ENCODE measurements around the gene CALCOCO1. TPM values are rescaled to one million over a fixed set of nuclear protein-coding genes. Genes with fewer than 3 reads are reported as not detected.
A peak's percentile ranks its signal among the peaks of the same experiment; 100 is the strongest.
"Not testable (repeated sequence)": the region's sequence is repeated elsewhere in the genome, so short reads cannot be mapped to it uniquely, and the experiment has no call there.

Gene CALCOCO1, protein sequence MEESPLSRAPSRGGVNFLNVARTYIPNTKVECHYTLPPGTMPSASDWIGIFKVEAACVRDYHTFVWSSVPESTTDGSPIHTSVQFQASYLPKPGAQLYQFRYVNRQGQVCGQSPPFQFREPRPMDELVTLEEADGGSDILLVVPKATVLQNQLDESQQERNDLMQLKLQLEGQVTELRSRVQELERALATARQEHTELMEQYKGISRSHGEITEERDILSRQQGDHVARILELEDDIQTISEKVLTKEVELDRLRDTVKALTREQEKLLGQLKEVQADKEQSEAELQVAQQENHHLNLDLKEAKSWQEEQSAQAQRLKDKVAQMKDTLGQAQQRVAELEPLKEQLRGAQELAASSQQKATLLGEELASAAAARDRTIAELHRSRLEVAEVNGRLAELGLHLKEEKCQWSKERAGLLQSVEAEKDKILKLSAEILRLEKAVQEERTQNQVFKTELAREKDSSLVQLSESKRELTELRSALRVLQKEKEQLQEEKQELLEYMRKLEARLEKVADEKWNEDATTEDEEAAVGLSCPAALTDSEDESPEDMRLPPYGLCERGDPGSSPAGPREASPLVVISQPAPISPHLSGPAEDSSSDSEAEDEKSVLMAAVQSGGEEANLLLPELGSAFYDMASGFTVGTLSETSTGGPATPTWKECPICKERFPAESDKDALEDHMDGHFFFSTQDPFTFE
- 10 to 100 TPM; 54.6 to 56.8 TPM for total RNA-seq

DNA sequence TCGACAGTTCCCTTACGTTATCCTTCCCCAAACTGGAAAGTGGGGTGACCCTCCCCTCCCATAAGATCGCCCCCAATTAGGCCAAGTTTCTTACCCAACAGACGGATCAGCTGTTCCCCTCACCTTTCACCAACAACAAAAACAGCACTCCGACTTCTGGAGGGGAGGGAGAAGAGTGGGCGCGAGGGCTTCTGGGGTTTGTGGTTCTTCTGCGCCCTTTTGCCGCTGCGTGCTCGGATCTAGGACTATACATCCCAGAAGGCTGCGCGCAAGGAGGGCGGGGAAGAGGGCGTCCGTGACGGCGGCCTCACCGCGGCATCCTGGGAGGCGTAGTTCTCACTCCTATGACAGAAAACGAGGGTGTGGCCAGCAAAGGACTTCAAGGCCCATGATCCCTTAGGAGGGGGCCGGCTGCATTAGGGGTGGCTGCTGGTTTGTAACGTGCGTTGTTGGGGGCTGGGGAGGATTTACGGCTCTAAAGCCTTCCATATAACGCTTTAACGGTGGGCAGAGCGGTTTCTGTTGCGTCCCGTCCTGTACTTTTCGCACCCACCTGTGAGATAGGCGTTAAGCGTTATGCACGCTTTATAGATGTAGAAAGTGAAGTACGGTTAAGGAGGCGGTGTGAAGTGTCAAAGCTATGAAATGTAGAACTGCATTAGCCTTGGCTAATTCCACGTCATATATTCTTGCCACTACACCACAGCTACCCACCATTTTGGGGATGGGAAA is at the start of gene CALCOCO1:
Gene CALCOCO1 (minus strand): TSS at position 143 of the 732 bp plus-strand sequence. CDS start 2,210 bp downstream, outside the sequence.
- H3K4me1 Mint-ChIP-seq: peaks cover 31% of the 10 kb centered on the region
- no peaks in the 10 kb centered on the region for H3K9me3 Mint-ChIP-seq
- H3K27me3 Mint-ChIP-seq: no peaks in the 10 kb centered on the region
- peak within 1 kb of the TSS; percentile 91 for H3K4me3 Mint-ChIP-seq
- ChIA-PET CTCF (interaction anchor here (0.9 to 12.7 kb wide), 7 partner anchors 10 to 52 kb away, joined by 3 to 155 read pairs (median 7); partner anchors contain the start of gene ATP5MC2), POLR2A (no interaction called here)
- peak within 1 kb of the TSS; percentile 95 for H3K27ac Mint-ChIP-seq
- peak; percentile 98 for DNase-seq
- peaks cover 6% of the 10 kb centered on the region for H3K36me3 Mint-ChIP-seq (ENCODE audit: low read depth)

DNA sequence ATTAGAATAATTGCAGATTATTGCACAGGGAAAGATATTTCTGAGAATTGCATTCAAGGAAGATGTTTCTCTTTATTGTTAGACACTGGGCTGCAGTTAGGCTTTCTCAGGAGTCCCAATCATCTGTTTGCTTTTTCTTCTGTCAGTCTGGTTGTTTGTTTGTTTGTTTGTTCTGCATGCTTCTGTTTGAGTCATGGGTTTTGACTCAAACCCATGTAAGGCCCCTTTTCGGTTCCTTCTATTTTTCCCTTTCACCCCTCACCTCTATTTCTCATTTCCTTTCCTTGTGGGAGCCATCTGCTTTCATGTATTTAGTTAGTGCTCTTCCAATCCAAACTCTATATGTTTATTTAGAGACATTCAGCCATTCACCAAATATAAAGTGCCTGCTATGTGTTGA is 49.6 kb upstream of the CALCOCO1 start:
- DNase-seq: no peak
- Mint-ChIP-seq H3K4me1 (no peaks in the 10 kb centered on the region), H3K4me3 (no peak overlapping the region), H3K36me3 (ENCODE audit: low read depth) (no peaks in the 10 kb centered on the region), H3K27me3 (peaks cover 48% of the 10 kb centered on the region), H3K9me3 (no peaks in the 10 kb centered on the region), H3K27ac (no peak overlapping the region)
- CTCF ChIA-PET: interaction anchor here (1.4 kb wide), 1 partner anchor 31 kb away, joined by 4 read pairs; no protein-coding TSS in a partner anchor
- POLR2A ChIA-PET: no interaction called here

DNA sequence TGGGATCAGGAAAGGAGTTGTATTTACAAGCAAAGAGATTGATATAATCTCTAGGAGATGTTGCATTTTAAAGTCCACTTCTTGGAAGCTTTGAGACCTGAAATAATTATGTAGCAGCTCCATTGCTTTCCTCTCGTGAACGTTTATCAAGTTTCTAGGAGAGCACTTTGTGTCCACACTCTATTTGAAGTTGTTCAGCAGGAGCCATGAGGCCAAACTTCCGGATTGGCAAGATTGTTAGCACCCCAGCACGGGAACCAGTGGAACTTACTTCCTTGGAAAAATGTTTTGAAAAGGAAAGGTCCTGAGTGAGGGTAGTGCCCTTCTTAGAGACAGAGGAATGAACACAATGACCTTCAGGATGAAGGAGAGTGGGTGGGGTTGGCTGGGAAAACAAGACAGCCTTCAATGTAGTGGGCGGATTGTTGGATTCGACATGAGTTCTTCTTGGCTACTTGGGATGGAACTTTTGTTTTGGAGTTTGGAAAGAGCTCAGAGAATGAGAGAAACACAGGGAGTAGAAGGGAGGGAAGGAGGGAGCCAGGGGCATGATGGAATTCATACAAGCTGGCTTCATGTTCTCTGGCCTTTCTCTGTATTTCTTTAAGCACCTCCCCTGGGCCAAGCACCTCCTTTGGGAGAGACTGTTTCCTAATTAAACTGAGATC is 48.4 kb upstream of the CALCOCO1 start:
- no peak overlapping the region for H3K4me3 Mint-ChIP-seq
- DNase-seq: no peak
- ChIA-PET CTCF (interaction anchor here (1.4 kb wide), 1 partner anchor 29 kb away, joined by 4 read pairs; no protein-coding TSS in a partner anchor), POLR2A (no interaction called here)
- no peaks in the 10 kb centered on the region for H3K9me3 Mint-ChIP-seq
- no peaks in the 10 kb centered on the region for H3K36me3 Mint-ChIP-seq (ENCODE audit: low read depth)
- H3K27ac Mint-ChIP-seq: no peak overlapping the region
- H3K27me3 Mint-ChIP-seq: peaks cover 44% of the 10 kb centered on the region
- no peaks in the 10 kb centered on the region for H3K4me1 Mint-ChIP-seq

DNA sequence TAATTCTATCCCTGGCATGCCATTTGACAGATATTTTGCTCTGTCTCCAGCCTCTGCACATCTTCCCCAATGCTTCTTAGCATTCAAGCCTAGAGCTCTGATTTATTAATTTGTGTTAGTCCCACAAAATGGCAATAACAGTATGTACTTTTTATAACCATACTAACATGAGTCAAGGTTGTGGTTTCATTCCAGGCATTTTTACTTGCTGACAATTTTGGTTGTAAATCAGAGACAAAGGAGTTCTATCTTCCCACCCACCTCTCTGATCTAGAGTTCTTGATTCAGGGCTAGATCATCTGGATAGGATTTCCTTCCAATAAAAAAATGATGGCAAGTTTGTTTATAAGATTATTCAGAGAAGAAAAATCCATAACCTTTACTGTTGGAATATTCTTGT is 43.0 kb upstream of the CALCOCO1 start:
- Mint-ChIP-seq H3K4me1 (no peaks in the 10 kb centered on the region), H3K4me3 (no peak overlapping the region), H3K9me3 (no peaks in the 10 kb centered on the region), H3K27ac (no peak overlapping the region), H3K36me3 (ENCODE audit: low read depth) (no peaks in the 10 kb centered on the region), H3K27me3 (peaks cover 55% of the 10 kb centered on the region)
- no peak for DNase-seq
- ChIA-PET CTCF (no interaction called here), POLR2A (no interaction called here)

DNA sequence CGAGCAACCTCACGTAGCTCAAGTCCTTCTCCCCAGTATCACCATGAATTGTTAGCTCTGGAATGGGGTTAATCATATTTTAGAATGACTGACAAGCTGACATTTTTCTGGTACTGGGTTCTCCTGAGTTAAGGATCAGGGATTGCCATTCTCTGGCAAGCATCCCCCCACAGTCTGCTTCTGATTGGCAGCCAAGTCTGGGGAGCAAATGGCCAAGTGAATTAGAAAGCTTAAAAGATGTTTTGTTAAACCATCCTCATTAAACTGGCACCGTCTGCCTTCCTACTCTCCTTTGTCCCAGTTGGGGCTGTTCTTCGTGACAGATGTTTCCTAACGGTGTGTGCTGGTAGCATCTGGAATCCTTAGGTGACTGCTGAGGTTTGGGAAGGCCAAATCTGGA is 41.7 kb upstream of the CALCOCO1 start:
- ChIA-PET CTCF (interaction anchor here (1.3 kb wide), 1 partner anchor 25 kb away, joined by 5 read pairs; no protein-coding TSS in a partner anchor), POLR2A (no interaction called here)
- Mint-ChIP-seq H3K9me3 (no peaks in the 10 kb centered on the region), H3K4me1 (no peaks in the 10 kb centered on the region), H3K27ac (no peak overlapping the region), H3K27me3 (peaks cover 61% of the 10 kb centered on the region), H3K36me3 (ENCODE audit: low read depth) (no peaks in the 10 kb centered on the region), H3K4me3 (no peak overlapping the region)
- no peak for DNase-seq

DNA sequence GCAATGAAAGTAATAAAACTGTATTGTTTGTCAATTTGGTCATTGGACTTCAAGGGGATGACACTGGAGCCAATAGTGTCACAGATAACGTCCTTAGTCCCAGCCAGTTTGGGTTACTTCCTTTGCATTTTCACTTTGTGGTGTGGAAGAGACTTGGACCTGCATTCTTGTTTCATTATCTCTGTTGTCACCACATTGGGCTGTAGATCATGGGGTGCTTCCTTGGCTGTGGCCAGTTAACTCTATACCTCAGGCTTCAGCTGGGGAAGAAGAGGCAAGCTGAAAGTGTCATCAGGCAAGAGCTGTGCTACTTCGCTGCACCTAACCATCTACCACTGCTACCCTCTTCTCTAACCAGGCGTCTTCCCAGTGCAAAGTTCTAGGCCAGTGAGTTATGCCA is 39.6 kb upstream of the CALCOCO1 start:
- peaks cover 65% of the 10 kb centered on the region for H3K27me3 Mint-ChIP-seq
- CTCF ChIA-PET: interaction anchor here (1.0 kb wide), 1 partner anchor 10 kb away, joined by 3 read pairs; no protein-coding TSS in a partner anchor
- POLR2A ChIA-PET: no interaction called here
- no peaks in the 10 kb centered on the region for H3K4me1 Mint-ChIP-seq
- H3K27ac Mint-ChIP-seq: no peak overlapping the region
- no peaks in the 10 kb centered on the region for H3K9me3 Mint-ChIP-seq
- DNase-seq: no peak
- no peak overlapping the region for H3K4me3 Mint-ChIP-seq
- no peaks in the 10 kb centered on the region for H3K36me3 Mint-ChIP-seq (ENCODE audit: low read depth)

DNA sequence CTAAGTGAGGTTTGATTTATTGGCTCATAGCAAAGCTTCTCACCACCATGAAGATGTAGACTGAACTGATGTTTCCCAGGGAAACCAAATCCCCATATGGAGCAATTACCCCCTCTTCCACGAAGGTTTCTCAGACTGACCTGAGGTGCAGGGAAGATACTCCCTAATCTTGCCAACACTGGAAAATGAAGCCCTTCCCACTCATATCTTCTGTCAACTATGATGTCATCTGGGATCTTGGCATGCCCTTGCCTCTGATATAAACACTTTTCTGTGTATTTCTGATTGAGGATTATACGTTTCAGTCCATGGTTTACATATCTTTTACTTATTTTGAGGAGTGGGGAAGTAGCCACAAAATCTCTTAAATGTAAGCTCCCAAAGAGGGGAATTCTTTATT is 38.6 kb upstream of the CALCOCO1 start:
- no peak for DNase-seq
- no peaks in the 10 kb centered on the region for H3K9me3 Mint-ChIP-seq
- no peak overlapping the region for H3K4me3 Mint-ChIP-seq
- CTCF ChIA-PET: interaction anchor here (0.6 to 1.7 kb wide), 2 partner anchors 9 to 19 kb away, joined by 4 to 13 read pairs; no protein-coding TSS in a partner anchor
- H3K4me1 Mint-ChIP-seq: no peaks in the 10 kb centered on the region
- no peaks in the 10 kb centered on the region for H3K36me3 Mint-ChIP-seq (ENCODE audit: low read depth)
- H3K27ac Mint-ChIP-seq: no peak overlapping the region
- POLR2A ChIA-PET: no interaction called here
- H3K27me3 Mint-ChIP-seq: peaks cover 63% of the 10 kb centered on the region

DNA sequence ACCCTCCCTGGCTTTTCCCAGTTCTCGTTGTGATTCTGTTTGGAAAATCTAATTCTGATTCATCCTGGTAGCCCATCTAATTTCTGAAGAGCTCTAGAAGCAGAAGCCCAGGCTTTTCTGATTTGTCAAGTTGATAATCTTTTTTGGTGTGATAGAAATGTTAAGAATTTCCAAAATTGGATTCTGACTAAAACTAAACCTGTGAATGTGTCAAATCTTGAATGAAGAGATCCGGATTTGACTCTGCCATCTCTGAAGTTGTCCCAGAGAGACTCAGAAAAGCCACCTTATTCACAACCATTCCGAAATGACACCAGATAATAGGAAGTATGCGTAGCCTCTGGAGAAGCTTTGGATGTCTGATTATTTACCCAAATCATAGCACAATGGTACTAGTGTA is 37.4 kb upstream of the CALCOCO1 start:
- Mint-ChIP-seq H3K9me3 (no peaks in the 10 kb centered on the region), H3K4me1 (no peaks in the 10 kb centered on the region), H3K27ac (no peak overlapping the region), H3K36me3 (ENCODE audit: low read depth) (no peaks in the 10 kb centered on the region), H3K4me3 (no peak overlapping the region), H3K27me3 (peaks cover 61% of the 10 kb centered on the region)
- POLR2A ChIA-PET: no interaction called here
- DNase-seq: no peak
- CTCF ChIA-PET: interaction anchor here (0.6 to 1.7 kb wide), 3 partner anchors 8 to 152 kb away, joined by 3 to 13 read pairs (median 4); partner anchors contain the start of gene ATP5MC2

DNA sequence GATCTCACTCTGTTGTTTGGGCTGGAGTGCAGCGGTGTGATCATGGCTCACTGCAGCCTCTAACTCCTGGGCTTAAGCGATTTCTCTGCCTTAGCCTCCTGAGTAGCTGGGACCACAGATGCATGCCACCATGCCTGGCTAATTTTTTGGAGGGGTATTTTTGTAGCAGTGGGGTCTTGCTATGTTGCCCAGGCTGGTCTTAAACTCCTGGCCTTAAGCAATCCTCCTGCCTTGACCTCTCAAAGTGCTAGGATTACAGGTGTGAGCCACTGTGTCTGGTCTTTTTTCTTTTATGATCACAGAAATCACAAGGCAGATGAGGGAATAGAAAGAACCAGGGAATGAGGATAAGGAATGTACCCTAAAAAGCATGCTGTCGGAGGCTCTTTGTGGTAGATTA is 35.5 kb upstream of the CALCOCO1 start:
- DNase-seq; POLR2A ChIA-PET; H3K9me3 Mint-ChIP-seq; H3K4me3 Mint-ChIP-seq; CTCF ChIA-PET; H3K36me3 Mint-ChIP-seq (ENCODE audit: low read depth); H3K27ac Mint-ChIP-seq; H3K4me1 Mint-ChIP-seq: not testable (repeated sequence)
- H3K27me3 Mint-ChIP-seq: peaks cover 72% of the 10 kb centered on the region

DNA sequence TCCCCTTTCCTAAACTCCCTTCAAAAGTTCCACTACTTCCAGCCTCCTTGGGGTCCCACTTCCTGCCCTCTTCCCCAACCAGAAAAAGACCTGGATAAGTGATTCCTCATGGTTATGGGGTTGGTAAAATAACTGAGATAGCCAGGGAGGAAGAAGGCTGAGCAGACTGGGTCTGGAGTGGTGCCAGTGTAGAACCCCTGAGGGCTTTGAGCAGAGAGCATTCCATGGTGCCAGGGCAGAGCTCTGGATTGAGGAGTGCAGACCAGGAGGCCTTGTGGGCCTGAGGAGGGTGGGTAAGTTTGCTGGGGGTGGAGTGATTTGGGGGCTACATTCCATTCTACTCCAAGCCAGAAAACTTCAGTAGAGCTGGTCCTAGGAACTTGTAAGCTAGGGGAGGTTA is 34.1 kb upstream of the CALCOCO1 start:
- Mint-ChIP-seq H3K36me3 (ENCODE audit: low read depth) (no peaks in the 10 kb centered on the region), H3K4me3 (no peak overlapping the region), H3K4me1 (peaks cover 9% of the 10 kb centered on the region), H3K9me3 (no peaks in the 10 kb centered on the region), H3K27me3 (peaks cover 58% of the 10 kb centered on the region), H3K27ac (no peak overlapping the region)
- CTCF ChIA-PET: interaction anchor here (2.2 kb wide), 1 partner anchor 17 kb away, joined by 6 read pairs; no protein-coding TSS in a partner anchor
- POLR2A ChIA-PET: no interaction called here
- no peak for DNase-seq

DNA sequence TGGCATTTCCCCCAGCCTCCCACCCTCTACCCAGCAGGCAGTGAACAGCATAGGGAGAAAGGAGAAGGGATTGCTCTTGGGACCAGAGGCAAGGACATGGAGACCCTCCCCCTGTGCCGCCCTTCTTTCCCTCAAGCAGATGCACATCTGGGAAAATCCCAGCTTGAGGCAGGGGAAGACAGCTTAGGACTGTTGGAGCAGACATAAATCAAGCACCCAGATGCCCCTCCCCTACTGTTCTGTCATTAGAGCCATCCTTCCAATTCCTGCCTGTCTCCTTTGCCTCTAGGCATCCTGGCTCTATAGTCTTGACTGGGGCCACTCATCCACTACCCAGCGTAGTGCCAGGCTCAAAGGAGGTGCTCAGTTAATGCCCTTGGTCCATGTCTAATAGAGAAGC is 32.0 kb upstream of the CALCOCO1 start:
- H3K4me3 Mint-ChIP-seq: no peak overlapping the region
- ChIA-PET POLR2A (no interaction called here), CTCF (interaction anchor here (1.3 to 2.2 kb wide), 2 partner anchors 13 to 15 kb away, joined by 5 to 6 read pairs; no protein-coding TSS in a partner anchor)
- H3K9me3 Mint-ChIP-seq: no peaks in the 10 kb centered on the region
- H3K36me3 Mint-ChIP-seq (ENCODE audit: low read depth): no peaks in the 10 kb centered on the region
- peaks cover 15% of the 10 kb centered on the region for H3K4me1 Mint-ChIP-seq
- peaks cover 48% of the 10 kb centered on the region for H3K27me3 Mint-ChIP-seq
- no peak for DNase-seq
- H3K27ac Mint-ChIP-seq: no peak overlapping the region

DNA sequence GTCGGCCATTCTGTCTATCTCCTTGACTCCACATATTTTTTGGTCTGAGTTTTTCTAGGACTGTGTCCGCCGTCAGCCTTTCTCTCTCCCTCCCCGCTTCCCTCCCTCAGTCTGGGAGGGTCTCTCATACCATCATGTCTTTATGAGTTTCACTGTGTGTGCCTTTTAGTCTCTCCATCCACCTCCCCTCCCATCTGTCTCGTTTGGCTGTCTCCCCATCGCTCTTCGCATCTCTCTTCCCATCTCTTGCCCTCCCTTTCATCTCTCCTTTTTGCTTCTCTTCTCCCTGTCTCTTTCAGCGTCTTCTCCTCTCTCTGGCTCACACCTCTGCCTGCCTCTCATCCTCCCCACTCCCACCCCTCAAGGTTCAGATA is 31.5 kb upstream of the CALCOCO1 start:
- no peak for DNase-seq
- no peak overlapping the region for H3K27ac Mint-ChIP-seq
- H3K27me3 Mint-ChIP-seq: peaks cover 47% of the 10 kb centered on the region
- no peak overlapping the region for H3K4me3 Mint-ChIP-seq
- CTCF ChIA-PET: interaction anchor here (1.4 to 4.2 kb wide), 2 partner anchors 14 to 26 kb away, joined by 4 to 55 read pairs; no protein-coding TSS in a partner anchor
- peaks cover 15% of the 10 kb centered on the region for H3K4me1 Mint-ChIP-seq
- no peaks in the 10 kb centered on the region for H3K9me3 Mint-ChIP-seq
- no peaks in the 10 kb centered on the region for H3K36me3 Mint-ChIP-seq (ENCODE audit: low read depth)
- POLR2A ChIA-PET: no interaction called here
